GM10266 (cell line): Measurements from ENCODE around the gene COX6A2.

Experiments
- DNase-seq: peaks from one replicate; pipeline ENCODE4 v3.0.0; 2012; ENCODE audit errors: extremely low spot score
- TF ChIP-seq, protein P1 (sequence below): IDR thresholded peaks from 2 replicates; pipeline ENCODE4 v1.5.1; 2012; ENCODE audit warnings: mild to moderate bottlenecking, low read depth; ENCODE audit not compliant: control insufficient read depth, insufficient read depth; ENCODE audit errors: missing control alignments

COX6A2 gene

GRCh38 chr16:31390504-31391041, 37.6 kb downstream of the COX6A2 start:
- DNase-seq = no peak
- TF ChIP-seq, protein P1, sequence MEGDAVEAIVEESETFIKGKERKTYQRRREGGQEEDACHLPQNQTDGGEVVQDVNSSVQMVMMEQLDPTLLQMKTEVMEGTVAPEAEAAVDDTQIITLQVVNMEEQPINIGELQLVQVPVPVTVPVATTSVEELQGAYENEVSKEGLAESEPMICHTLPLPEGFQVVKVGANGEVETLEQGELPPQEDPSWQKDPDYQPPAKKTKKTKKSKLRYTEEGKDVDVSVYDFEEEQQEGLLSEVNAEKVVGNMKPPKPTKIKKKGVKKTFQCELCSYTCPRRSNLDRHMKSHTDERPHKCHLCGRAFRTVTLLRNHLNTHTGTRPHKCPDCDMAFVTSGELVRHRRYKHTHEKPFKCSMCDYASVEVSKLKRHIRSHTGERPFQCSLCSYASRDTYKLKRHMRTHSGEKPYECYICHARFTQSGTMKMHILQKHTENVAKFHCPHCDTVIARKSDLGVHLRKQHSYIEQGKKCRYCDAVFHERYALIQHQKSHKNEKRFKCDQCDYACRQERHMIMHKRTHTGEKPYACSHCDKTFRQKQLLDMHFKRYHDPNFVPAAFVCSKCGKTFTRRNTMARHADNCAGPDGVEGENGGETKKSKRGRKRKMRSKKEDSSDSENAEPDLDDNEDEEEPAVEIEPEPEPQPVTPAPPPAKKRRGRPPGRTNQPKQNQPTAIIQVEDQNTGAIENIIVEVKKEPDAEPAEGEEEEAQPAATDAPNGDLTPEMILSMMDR = no peak

DNA sequence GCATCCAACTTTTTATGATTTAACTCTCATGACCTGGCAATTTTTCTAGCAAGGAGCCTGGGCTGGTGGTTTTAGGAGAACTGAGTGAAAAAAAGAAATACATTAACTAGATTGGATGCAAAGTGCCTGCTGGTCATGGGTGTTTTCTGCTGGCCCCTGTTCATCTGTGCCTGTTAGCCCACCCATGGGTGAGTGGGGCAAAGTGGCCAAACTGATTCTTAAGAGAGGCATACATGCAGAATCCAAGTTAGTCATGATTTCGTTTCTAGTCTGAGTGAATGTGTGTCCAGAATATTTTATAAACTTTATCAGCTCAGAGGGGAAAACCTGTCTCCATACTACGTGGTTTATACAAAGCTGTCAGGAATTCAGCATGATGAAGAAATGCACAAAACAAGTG, 39.6 kb downstream of the COX6A2 start:
- no peak for DNase-seq
- TF ChIP-seq, protein P1 = no peak

GRCh38 chr16:31386157-31386984, 41.8 kb downstream of the COX6A2 start:
- TF ChIP-seq, protein P1 = no peak
- DNase-seq = peak; percentile 45

- TF ChIP-seq, protein P1 = no peak
- no peak for DNase-seq
Observed at GRCh38 chr16:31385680-31386079, 42.5 kb downstream of the COX6A2 start.

- TF ChIP-seq, protein P1 = peak; percentile 83
- DNase-seq = peak; percentile 82
Observed at GRCh38 chr16:31382485-31383161, 45.5 kb downstream of the COX6A2 start.

GRCh38 chr16:31380201-31380600, 48.0 kb downstream of the COX6A2 start:
- TF ChIP-seq, protein P1 = no peak
- DNase-seq = no peak
